Measurements from ENCODE around the gene PADI6. TPM values are rescaled to one million over a fixed set of nuclear protein-coding genes. Genes with fewer than 3 reads are reported as not detected.

The PADI6 gene
- not detected for total RNA-seq
- polyA plus RNA-seq = not detected

- Histone ChIP-seq H3K4me3 (no peak within 1 kb of the TSS), H3K27ac (no peak within 1 kb of the TSS), H3K36me3 (no peaks in the 10 kb centered on the region), H3K9me3 (no peaks in the 10 kb centered on the region), H3K4me1 (no peaks in the 10 kb centered on the region), H3K27me3 (no peaks in the 10 kb centered on the region)
- DNase-seq (no peak), ATAC-seq (no peak), FAIRE-seq (no peak)
- 47 to 54% methylated on average over 7 of the region's 7 CpGs for WGBS, 2 donors
- no peak for TF ChIP-seq CTCF (IDR thresholded peaks at IDR 0.05)
- intact Hi-C loops (cut with DNase I) = no loop called here
Observed at GRCh38 chr1:17371896-17372295, at the start of gene PADI6. Gene PADI6, plus strand, starts transcription at chr1:17372196. Its CDS starts 50 bp downstream, at chr1:17372246.

- TF ChIP-seq CTCF (IDR thresholded peaks at IDR 0.05) = no peak
- Histone ChIP-seq H3K4me3 (no peak overlapping the region), H3K27ac (no peak overlapping the region), H3K9me3 (no peaks in the 10 kb centered on the region), H3K4me1 (no peaks in the 10 kb centered on the region), H3K36me3 (no peaks in the 10 kb centered on the region), H3K27me3 (no peaks in the 10 kb centered on the region)
- intact Hi-C loops (cut with DNase I) = no loop called here
- no peak for ATAC-seq
- DNase-seq = no peak
- peak; percentile 93 for FAIRE-seq
- 68 to 75% methylated on average over 5 of the region's 5 CpGs for WGBS, 2 donors
Observed at GRCh38 chr1:17328855-17329254, 43.1 kb upstream of the PADI6 start.

DNA sequence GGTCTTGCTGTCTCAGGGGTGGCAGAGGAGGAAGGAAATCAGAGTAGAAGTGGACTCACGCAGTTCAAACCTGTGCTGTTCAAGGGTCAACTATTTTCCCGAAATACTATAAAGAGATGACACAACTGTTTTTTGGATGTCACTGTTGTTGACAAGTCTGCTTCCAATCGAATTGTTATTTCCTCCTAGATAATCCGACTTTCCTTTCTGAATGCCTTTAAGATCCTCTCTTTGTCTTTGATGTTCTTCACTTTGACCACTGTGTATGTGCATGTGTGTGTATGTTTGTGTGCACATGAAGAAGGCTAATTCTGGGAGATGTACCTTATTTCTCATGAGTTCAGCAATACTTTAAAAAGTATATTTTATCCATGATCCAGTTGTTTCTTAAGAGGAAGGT, 42.4 kb upstream of the PADI6 start:
- intact Hi-C loops (cut with DNase I) = loop anchor here in 1 of 3 donors (10.0 kb wide), 1 partner anchor 205 kb away; no protein-coding TSS in a partner anchor
- H3K9me3 ChIP-seq = no peaks in the 10 kb centered on the region
- H3K4me1 ChIP-seq = no peaks in the 10 kb centered on the region
- ATAC-seq = no peak
- 68 to 75% methylated on average over 4 of the region's 4 CpGs for WGBS, 2 donors
- H3K4me3 ChIP-seq = no peak overlapping the region
- no peak for DNase-seq
- H3K27me3 ChIP-seq = no peaks in the 10 kb centered on the region
- no peak overlapping the region for H3K27ac ChIP-seq
- H3K36me3 ChIP-seq = no peaks in the 10 kb centered on the region
- FAIRE-seq = no peak
- TF ChIP-seq CTCF (IDR thresholded peaks at IDR 0.05) = no peak

- FAIRE-seq = no peak
- Histone ChIP-seq H3K27ac (no peak overlapping the region), H3K27me3 (no peaks in the 10 kb centered on the region), H3K4me3 (no peak overlapping the region), H3K4me1 (no peaks in the 10 kb centered on the region), H3K36me3 (no peaks in the 10 kb centered on the region), H3K9me3 (no peaks in the 10 kb centered on the region)
- WGBS, 2 donors = 51 to 56% methylated on average over 7 of the region's 7 CpGs
- no peak for ATAC-seq
- intact Hi-C loops (cut with DNase I) = loop anchor here in 1 of 3 donors (10.0 kb wide), 1 partner anchor 206 kb away; no protein-coding TSS in a partner anchor
- no peak for TF ChIP-seq CTCF (IDR thresholded peaks at IDR 0.05)
- peak in 1 of 6 donors; percentile 30 for DNase-seq
Observed at GRCh38 chr1:17330856-17331255, 41.1 kb upstream of the PADI6 start.

DNA sequence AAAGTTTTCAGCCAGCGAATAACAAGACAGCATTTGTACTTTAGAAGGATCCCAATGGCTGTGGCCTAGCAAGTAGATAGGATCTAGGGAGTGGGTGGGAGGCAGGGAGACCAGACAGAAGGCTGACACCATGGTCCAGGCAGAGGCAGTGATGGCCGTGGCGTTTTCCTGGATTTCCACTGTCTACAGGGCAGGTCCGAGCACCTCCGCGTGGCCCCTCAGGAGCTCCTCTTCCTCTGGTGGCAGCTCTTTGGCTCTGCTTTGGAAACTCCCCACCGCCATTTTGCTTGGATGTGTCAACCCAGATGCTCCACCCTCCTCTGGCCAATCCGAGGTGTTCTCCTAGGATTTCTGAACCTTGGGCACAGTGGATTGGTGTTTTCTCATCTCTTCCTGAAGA, 38.9 kb upstream of the PADI6 start:
- ATAC-seq (no peak), DNase-seq (peak in 1 of 6 donors; percentile 30)
- 78 to 86% methylated on average over 8 of the region's 8 CpGs for WGBS, 2 donors

More for the DNA sequence above, 38.9 kb upstream of the PADI6 start:
- Histone ChIP-seq H3K36me3 (no peaks in the 10 kb centered on the region), H3K9me3 (no peaks in the 10 kb centered on the region), H3K27me3 (no peaks in the 10 kb centered on the region), H3K27ac (no peak overlapping the region), H3K4me3 (no peak overlapping the region), H3K4me1 (no peaks in the 10 kb centered on the region)
- intact Hi-C loops (cut with DNase I) = loop anchor here in 1 of 3 donors (10.0 kb wide), 1 partner anchor 208 kb away; no protein-coding TSS in a partner anchor
- no peak for TF ChIP-seq CTCF (IDR thresholded peaks at IDR 0.05)
- no peak for FAIRE-seq

All from pancreas (tissue), 10 donors.